ENCODE measurements around the gene PEF1.

The PEF1 gene

DNA sequence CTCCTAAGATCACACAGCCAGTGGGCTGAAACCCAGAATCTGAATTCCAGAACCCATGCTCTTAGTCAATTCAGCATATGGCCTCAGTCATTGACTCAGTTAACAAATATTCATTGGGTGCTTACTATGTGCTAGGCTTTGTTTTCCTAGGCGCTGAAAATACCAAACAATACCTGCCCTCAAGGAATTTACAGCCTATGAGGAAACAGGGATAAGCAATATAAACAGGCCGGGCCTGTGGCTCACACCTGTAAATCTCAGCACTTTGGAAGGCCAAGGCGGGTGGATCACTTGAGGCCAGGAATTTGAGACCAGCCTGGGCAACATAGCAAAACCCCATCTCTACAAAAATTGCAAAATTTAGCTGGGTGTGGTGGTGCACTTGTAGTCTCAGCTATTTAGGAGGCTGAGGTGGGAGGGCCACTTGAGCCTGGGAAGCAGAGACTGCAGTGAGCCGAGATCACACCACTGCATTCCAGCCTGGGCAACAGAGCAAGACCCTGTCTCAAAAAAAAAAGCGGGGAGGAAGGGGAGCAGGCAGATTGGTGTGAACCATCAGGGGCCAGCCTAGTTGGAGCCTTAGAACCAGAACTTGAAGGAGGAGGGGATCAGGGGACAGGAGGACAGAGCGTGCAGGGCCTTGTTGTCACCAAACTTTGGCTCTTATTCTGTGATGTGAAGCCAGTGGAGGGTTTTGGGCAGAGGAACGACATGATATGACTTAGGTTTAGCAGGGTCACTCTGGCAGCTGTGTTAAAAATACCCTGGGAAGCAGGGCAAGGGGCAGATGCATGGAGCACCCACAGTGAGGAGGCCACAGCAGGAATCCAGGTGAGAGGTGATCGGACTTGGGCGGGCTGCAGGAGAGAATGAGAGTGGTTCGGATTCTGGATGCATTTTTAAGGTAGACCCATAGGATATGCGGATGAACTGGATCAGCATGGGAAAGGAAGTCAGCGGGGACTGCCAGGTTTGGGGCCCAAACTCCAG is 62.6 kb downstream of the PEF1 start:
- DNase-seq, result no peak

DNA sequence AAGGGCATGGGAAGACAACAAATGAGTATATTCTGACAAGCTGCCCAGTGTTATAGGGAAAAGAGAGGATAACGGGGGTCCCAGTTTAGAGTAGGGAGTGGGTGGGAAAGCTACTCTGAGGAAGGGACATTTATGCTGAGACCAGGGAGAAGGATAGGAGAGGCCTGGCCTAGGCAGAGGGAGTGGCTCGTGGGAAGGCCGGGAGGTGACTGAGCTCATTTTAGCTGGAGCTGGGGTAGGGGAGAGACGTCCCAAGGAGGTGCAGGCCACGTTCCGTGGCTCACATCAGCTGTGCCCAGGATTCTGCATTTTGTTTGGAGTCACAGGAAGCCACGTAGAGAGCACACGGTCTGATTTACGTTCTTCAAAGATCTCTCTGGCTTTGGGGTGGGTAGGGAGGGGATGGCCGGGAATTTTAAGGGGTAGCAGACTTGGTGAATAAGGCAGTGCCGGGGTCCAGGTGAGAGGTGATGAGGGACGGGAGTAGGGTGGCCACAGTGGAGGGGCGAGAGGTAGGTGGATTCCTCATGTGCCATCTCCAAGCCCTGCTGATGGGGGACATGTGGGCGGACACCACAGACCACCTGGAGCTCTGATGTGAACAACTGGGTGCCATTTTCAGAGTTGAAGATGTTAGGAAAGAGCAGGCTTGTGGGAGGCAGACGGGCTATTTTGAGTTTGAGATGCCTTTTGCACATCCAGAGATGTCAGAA is 63.6 kb downstream of the PEF1 start:
- no peak for DNase-seq

DNA sequence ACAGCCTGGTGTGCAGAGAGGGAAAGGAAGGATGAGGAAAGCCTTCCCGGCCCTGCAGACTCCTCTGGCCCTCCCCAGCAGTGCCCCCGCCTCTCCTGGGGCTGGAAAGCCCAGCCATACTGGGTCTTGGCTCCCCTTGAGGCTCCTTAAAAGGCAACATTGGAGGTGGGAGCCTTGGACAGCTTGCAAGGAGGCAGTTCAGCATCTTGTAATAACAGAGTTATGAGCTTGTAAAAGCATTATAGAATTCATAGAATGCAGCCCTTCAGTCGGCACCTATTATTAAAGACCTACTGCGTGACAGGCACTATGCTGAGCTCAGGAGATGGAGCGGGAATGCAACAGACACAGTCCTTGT is 64.2 kb downstream of the PEF1 start:
- no peak for DNase-seq

Measured in activated CD4-positive, alpha-beta T cell treated with anti-CD3 and anti-CD28 coated beads, Interleukin-2, amount 50 U/mL, for 4 hours (primary cell).